ENCODE data around the gene BCL11A.

DNA sequence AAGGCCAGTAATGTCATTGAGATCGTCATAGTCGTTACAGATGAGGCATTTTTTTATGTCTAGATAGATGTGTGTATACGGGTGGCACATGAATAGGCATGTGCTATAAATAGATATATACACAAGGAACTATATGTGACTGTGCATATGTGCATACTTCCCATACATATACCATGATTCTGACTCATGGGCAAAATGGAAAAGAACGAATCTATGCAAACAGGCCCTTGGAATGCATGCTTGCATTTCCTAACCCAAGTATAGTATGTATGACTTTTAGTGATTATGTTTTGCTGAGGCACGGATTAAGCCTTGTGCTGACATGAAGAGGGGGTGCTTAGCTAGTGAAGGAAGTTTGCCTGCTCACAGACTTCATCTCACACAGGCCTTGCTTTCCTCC, 111.7 kb downstream of the BCL11A start:
- TF ChIP-seq, protein P1, sequence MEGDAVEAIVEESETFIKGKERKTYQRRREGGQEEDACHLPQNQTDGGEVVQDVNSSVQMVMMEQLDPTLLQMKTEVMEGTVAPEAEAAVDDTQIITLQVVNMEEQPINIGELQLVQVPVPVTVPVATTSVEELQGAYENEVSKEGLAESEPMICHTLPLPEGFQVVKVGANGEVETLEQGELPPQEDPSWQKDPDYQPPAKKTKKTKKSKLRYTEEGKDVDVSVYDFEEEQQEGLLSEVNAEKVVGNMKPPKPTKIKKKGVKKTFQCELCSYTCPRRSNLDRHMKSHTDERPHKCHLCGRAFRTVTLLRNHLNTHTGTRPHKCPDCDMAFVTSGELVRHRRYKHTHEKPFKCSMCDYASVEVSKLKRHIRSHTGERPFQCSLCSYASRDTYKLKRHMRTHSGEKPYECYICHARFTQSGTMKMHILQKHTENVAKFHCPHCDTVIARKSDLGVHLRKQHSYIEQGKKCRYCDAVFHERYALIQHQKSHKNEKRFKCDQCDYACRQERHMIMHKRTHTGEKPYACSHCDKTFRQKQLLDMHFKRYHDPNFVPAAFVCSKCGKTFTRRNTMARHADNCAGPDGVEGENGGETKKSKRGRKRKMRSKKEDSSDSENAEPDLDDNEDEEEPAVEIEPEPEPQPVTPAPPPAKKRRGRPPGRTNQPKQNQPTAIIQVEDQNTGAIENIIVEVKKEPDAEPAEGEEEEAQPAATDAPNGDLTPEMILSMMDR (IDR thresholded peaks at IDR 0.05) = no peak
- TF ChIP-seq POLR2A (IDR thresholded peaks at IDR 0.05) = no peak
